Mesothelial cell of epicardium (in vitro differentiated cells): ENCODE data around the gene MYO18A. TPM values are rescaled to one million over a fixed set of nuclear protein-coding genes. Genes with fewer than 3 reads are reported as not detected.

Source experiments
- DNase-seq, 2 experiments: peaks; one replicate each; pipeline ENCODE4 v3.0.0; 2021; ENCODE audit warnings: low spot score in 2 of 2; ENCODE audit not compliant: unreplicated experiment in 2 of 2
- H3K27ac Mint-ChIP-seq: 2 replicates; pipeline ENCODE4 v1.8.0; 2021; ENCODE audit warnings: mixed read lengths
- H3K27me3 Mint-ChIP-seq: 2 replicates; pipeline ENCODE4 v1.8.0; 2021; ENCODE audit warnings: low read depth, mixed read lengths
- H3K36me3 Mint-ChIP-seq: 2 replicates; pipeline ENCODE4 v1.8.0; 2021; ENCODE audit warnings: mixed read lengths
- H3K4me1 Mint-ChIP-seq: 2 replicates; pipeline ENCODE4 v1.8.0; 2021; ENCODE audit warnings: mixed read lengths
- H3K4me3 Mint-ChIP-seq: 2 replicates; pipeline ENCODE4 v1.8.0; 2021; ENCODE audit warnings: mild to moderate bottlenecking, moderate library complexity, mixed read lengths
- H3K9me3 Mint-ChIP-seq: 2 replicates; pipeline ENCODE4 v1.8.0; 2021; ENCODE audit warnings: mixed read lengths
- CTCF ChIP-seq: fragments of 200-600 bp; sonication (generic); IDR thresholded peaks from one replicate; pipeline ENCODE4 v1.5.0; 2021; ENCODE audit warnings: antibody characterized with exemption; ENCODE audit not compliant: unreplicated experiment
- total RNA-seq: library from RNA; stranded (reverse); gene quantifications from 3 replicates; pipeline ENCODE4 v1.2.1, GENCODE V29; 2021

The MYO18A gene
- total RNA-seq, 1 donor from 2014 or later: 58.4 TPM

DNA sequence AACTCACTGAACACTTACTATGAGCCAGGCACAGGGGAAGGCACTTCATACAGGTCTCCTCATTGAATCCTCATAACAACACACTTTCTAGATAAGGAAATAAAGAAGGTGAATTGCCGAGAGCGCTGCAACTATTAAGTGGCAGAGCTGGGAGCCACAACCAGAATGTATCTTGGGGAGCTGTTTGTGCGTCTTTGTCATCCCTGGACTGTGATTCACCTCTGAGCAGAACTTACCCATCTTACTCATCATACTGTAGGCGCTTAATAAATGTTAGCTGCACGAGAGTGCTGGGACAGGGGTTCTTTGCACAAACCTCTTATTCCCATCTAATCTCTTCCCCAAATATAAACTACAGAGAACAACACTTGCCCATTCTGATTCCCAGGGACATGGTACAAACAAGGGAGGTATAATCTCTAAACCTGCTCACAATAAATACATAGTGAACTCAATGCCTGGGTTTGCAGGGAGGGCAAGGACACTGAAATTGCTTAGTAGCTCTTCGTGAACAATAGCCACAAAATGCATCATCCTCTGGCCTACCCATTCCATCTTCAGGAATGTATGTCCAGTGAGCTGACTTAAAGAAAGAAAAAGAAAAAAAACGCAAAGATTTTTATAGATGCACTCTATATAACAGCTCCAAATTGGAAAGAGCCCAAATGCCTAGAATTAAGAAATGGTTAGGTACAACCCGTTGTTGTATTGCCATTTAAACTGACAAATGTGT is 43.0 kb downstream of the MYO18A start:
- DNase-seq: no peak
- H3K36me3 Mint-ChIP-seq: peaks cover 2% of the 10 kb centered on the region
- no peak for TF ChIP-seq CTCF
- no peak overlapping the region for H3K4me3 Mint-ChIP-seq
- no peak overlapping the region for H3K27ac Mint-ChIP-seq
- no peaks in the 10 kb centered on the region for H3K9me3 Mint-ChIP-seq
- H3K4me1 Mint-ChIP-seq: peaks cover 24% of the 10 kb centered on the region
- H3K27me3 Mint-ChIP-seq: no peaks in the 10 kb centered on the region

DNA sequence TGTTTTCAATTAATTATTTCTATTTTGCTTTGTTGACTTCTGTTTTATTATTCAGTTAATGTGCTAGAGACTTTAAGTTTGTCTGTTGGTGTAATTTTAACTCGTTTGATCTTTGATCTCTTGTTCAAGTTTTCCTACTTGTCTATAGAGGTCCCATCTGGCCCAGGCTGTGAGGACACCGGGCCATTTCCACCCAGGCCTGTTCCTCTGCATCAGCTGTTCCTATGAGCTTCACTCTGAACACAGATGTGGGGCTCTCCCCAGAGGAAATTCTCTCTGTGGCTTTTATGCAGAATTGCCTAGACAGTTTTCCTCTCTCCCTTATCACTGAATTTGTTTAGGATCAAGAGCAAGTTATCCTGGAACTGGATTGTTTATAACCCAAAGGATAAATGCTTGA is 44.7 kb downstream of the MYO18A start:
- Mint-ChIP-seq H3K9me3 (no peaks in the 10 kb centered on the region), H3K4me3 (no peak overlapping the region), H3K36me3 (peaks cover 2% of the 10 kb centered on the region), H3K27ac (no peak overlapping the region), H3K27me3 (no peaks in the 10 kb centered on the region), H3K4me1 (peaks cover 18% of the 10 kb centered on the region)
- TF ChIP-seq CTCF: no peak
- no peak for DNase-seq

GRCh38 chr17:29133121-29133713 is 47.0 kb downstream of the MYO18A start:
- TF ChIP-seq CTCF: no peak
- peaks cover 5% of the 10 kb centered on the region for H3K4me1 Mint-ChIP-seq
- no peaks in the 10 kb centered on the region for H3K9me3 Mint-ChIP-seq
- no peaks in the 10 kb centered on the region for H3K27me3 Mint-ChIP-seq
- peaks cover 2% of the 10 kb centered on the region for H3K36me3 Mint-ChIP-seq
- no peak overlapping the region for H3K4me3 Mint-ChIP-seq
- no peak overlapping the region for H3K27ac Mint-ChIP-seq
- no peak for DNase-seq

- no peak for DNase-seq
- Mint-ChIP-seq H3K9me3 (no peaks in the 10 kb centered on the region), H3K27me3 (no peaks in the 10 kb centered on the region), H3K4me1 (peaks cover 5% of the 10 kb centered on the region), H3K27ac (peak overlapping the region; percentile 26), H3K36me3 (peaks cover 2% of the 10 kb centered on the region), H3K4me3 (no peak overlapping the region)
- no peak for TF ChIP-seq CTCF
These were observed 48.1 kb downstream of the MYO18A start for GRCh38 chr17:29131814-29132682.

DNA sequence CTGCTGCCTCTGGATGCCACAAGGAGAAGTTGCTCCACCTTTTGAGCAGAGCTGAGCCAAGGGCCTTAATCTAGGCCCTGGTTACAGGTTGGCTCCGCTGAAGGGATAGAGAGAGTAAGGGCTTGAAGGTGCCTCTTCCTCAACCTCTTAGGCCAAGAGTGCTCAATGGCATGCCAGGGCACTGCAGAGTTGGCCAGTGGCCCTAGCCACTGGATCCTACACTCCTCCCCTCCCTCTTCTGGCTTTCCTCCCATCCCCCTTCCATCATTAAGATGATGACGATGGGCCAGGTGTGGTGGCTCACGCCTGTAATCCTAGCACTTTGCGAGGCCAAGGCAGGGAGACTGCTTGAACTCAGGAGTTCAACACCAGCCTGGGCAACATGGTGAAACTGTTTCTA is 50.5 kb downstream of the MYO18A start:
- no peak overlapping the region for H3K27ac Mint-ChIP-seq
- H3K4me3 Mint-ChIP-seq: no peak overlapping the region
- H3K9me3 Mint-ChIP-seq: no peaks in the 10 kb centered on the region
- no peak for TF ChIP-seq CTCF
- no peaks in the 10 kb centered on the region for H3K27me3 Mint-ChIP-seq
- H3K36me3 Mint-ChIP-seq: no peaks in the 10 kb centered on the region
- no peak for DNase-seq
- H3K4me1 Mint-ChIP-seq: peaks cover 5% of the 10 kb centered on the region
